ENCODE measurements around the gene C17orf107. TPM values are rescaled to one million over a fixed set of nuclear protein-coding genes. Genes with fewer than 3 reads are reported as not detected.

The C17orf107 gene
- total and polyA plus RNA-seq, 2 experiments from 2014 or later, result 3.9 to 8.8 TPM

- no peak for DNase-seq
- no peak for TF ChIP-seq EZH2phosphoT487 (IDR thresholded peaks at IDR 0.05; ENCODE audit: insufficient read depth, low read depth)
- no peak for TF ChIP-seq EZH2 (IDR thresholded peaks at IDR 0.05; ENCODE audit: insufficient read depth, poor library complexity, severe bottlenecking)
Measured at GRCh38 chr17:4887581-4887980, 11.8 kb upstream of the C17orf107 start.

GRCh38 chr17:4891411-4892410, 7.6 kb upstream of the C17orf107 start:
- in situ Hi-C loops (cut with MboI), result loop anchor here (10.0 kb wide), 1 partner anchor 177 kb away; the partner anchor contains the start of gene ARRB2
- WGBS, 2 experiments (ENCODE audit: low coverage in 1 of 2, low lambda C conversion rate in 2 of 2, missing lambda C conversion rate in 2 of 2), result 88 to 94% methylated on average over 37 to 42 of the region's 42 CpGs

More at GRCh38 chr17:4887581-4887980, 11.8 kb upstream of the C17orf107 start:
- H3K4me3 ChIP-seq, result no peak overlapping the region
- no peaks in the 10 kb centered on the region for H3K9me3 ChIP-seq (ENCODE audit: low read depth)
- no peaks in the 10 kb centered on the region; the same call in 1 of the 2 replicates for H3K36me3 ChIP-seq (ENCODE audit: low read depth)
- 86 to 91% methylated on average over 18 of the region's 18 CpGs for WGBS, 2 experiments (ENCODE audit: low coverage in 1 of 2, low lambda C conversion rate in 2 of 2, missing lambda C conversion rate in 2 of 2)
- no peaks in the 10 kb centered on the region for H3K27me3 ChIP-seq (replicated peaks; ENCODE audit: insufficient read depth)
- H3K4me1 ChIP-seq (ENCODE audit: insufficient read depth), result no peaks in the 10 kb centered on the region
- no peaks in the 10 kb centered on the region for H3F3A ChIP-seq (ENCODE audit: insufficient read depth)
- no peak overlapping the region for H3K27ac ChIP-seq
- H3K79me2 ChIP-seq (ENCODE audit: insufficient read depth), result no peaks in the 10 kb centered on the region
- no peak overlapping the region for H3K4me2 ChIP-seq (ENCODE audit: unreplicated experiment)
- H2AFZ ChIP-seq, result no peak overlapping the region
- no peaks in the 10 kb centered on the region for H4K20me1 ChIP-seq (ENCODE audit: insufficient read depth)
- in situ Hi-C loops (cut with MboI), result loop anchor here (10.0 kb wide), 1 partner anchor 93 kb away; the partner anchor contains the start of gene PSMB6
- H3K9ac ChIP-seq, result no peak overlapping the region
- no peaks in the 10 kb centered on the region for H3K9me2 ChIP-seq (ENCODE audit: insufficient read depth)

GRCh38 chr17:4892499-4893221, 6.7 kb upstream of the C17orf107 start:
- in situ Hi-C loops (cut with MboI), result loop anchor here (10.0 kb wide), 1 partner anchor 178 kb away; the partner anchor contains the start of gene ARRB2
- no peaks in the 10 kb centered on the region for H3F3A ChIP-seq (ENCODE audit: insufficient read depth)
- no peak overlapping the region for H2AFZ ChIP-seq
- H3K36me3 ChIP-seq (ENCODE audit: low read depth), result no peaks in the 10 kb centered on the region; the same call in 1 of the 2 replicates
- H3K4me1 ChIP-seq (ENCODE audit: insufficient read depth), result no peaks in the 10 kb centered on the region
- H3K9ac ChIP-seq, result no peak overlapping the region
- no peak for DNase-seq
- H4K20me1 ChIP-seq (ENCODE audit: insufficient read depth), result no peaks in the 10 kb centered on the region
- no peaks in the 10 kb centered on the region for H3K27me3 ChIP-seq (replicated peaks; ENCODE audit: insufficient read depth)
- H3K9me3 ChIP-seq (ENCODE audit: low read depth), result no peaks in the 10 kb centered on the region
- 86 to 89% methylated on average over 22 to 23 of the region's 23 CpGs for WGBS, 2 experiments (ENCODE audit: low coverage in 1 of 2, low lambda C conversion rate in 2 of 2, missing lambda C conversion rate in 2 of 2)
- no peak overlapping the region for H3K4me3 ChIP-seq
- no peak overlapping the region for H3K4me2 ChIP-seq (ENCODE audit: unreplicated experiment)
- no peaks in the 10 kb centered on the region for H3K79me2 ChIP-seq (ENCODE audit: insufficient read depth)
- H3K9me2 ChIP-seq (ENCODE audit: insufficient read depth), result no peaks in the 10 kb centered on the region
- TF ChIP-seq EZH2 (IDR thresholded peaks at IDR 0.05; ENCODE audit: insufficient read depth, poor library complexity, severe bottlenecking) (no peak), EZH2phosphoT487 (IDR thresholded peaks at IDR 0.05; ENCODE audit: insufficient read depth, low read depth) (no peak)
- H3K27ac ChIP-seq, result no peak overlapping the region

More at GRCh38 chr17:4891411-4892410, 7.6 kb upstream of the C17orf107 start:
- Histone ChIP-seq H3K4me1 (ENCODE audit: insufficient read depth) (no peaks in the 10 kb centered on the region), H3K4me2 (ENCODE audit: unreplicated experiment) (no peak overlapping the region), H3K9me3 (ENCODE audit: low read depth) (no peaks in the 10 kb centered on the region), H2AFZ (no peak overlapping the region), H3K79me2 (ENCODE audit: insufficient read depth) (no peaks in the 10 kb centered on the region), H3K9me2 (ENCODE audit: insufficient read depth) (no peaks in the 10 kb centered on the region), H3K27ac (no peak overlapping the region), H3K36me3 (ENCODE audit: low read depth) (no peaks in the 10 kb centered on the region; the same call in 1 of the 2 replicates), H4K20me1 (ENCODE audit: insufficient read depth) (no peaks in the 10 kb centered on the region), H3K4me3 (no peak overlapping the region), H3K27me3 (replicated peaks; ENCODE audit: insufficient read depth) (no peaks in the 10 kb centered on the region), H3K9ac (no peak overlapping the region), H3F3A (ENCODE audit: insufficient read depth) (no peaks in the 10 kb centered on the region)
- TF ChIP-seq EZH2phosphoT487 (IDR thresholded peaks at IDR 0.05; ENCODE audit: insufficient read depth, low read depth), result no peak
- TF ChIP-seq EZH2 (IDR thresholded peaks at IDR 0.05; ENCODE audit: insufficient read depth, poor library complexity, severe bottlenecking), result no peak
- DNase-seq, result no peak

- Histone ChIP-seq H3K4me3 (no peak overlapping the region), H3K9me2 (ENCODE audit: insufficient read depth) (no peaks in the 10 kb centered on the region), H3K9me3 (ENCODE audit: low read depth) (no peaks in the 10 kb centered on the region), H2AFZ (no peak overlapping the region), H3K27me3 (replicated peaks; ENCODE audit: insufficient read depth) (no peaks in the 10 kb centered on the region), H4K20me1 (ENCODE audit: insufficient read depth) (no peaks in the 10 kb centered on the region), H3K9ac (no peak overlapping the region), H3K79me2 (ENCODE audit: insufficient read depth) (no peaks in the 10 kb centered on the region), H3K27ac (no peak overlapping the region), H3K36me3 (ENCODE audit: low read depth) (no peaks in the 10 kb centered on the region; the same call in 1 of the 2 replicates), H3K4me2 (ENCODE audit: unreplicated experiment) (no peak overlapping the region), H3F3A (ENCODE audit: insufficient read depth) (no peaks in the 10 kb centered on the region), H3K4me1 (ENCODE audit: insufficient read depth) (no peaks in the 10 kb centered on the region)
- in situ Hi-C loops (cut with MboI), result loop anchor here (10.0 kb wide), 1 partner anchor 178 kb away; the partner anchor contains the start of gene ARRB2
- DNase-seq, result no peak
- WGBS, 2 experiments (ENCODE audit: low coverage in 1 of 2, low lambda C conversion rate in 2 of 2, missing lambda C conversion rate in 2 of 2), result 89 to 94% methylated on average over 15 to 18 of the region's 18 CpGs
- TF ChIP-seq EZH2 (IDR thresholded peaks at IDR 0.05; ENCODE audit: insufficient read depth, poor library complexity, severe bottlenecking) (no peak), EZH2phosphoT487 (IDR thresholded peaks at IDR 0.05; ENCODE audit: insufficient read depth, low read depth) (no peak)
Measured at GRCh38 chr17:4893272-4893671, 6.1 kb upstream of the C17orf107 start.
